IPS-15b (cell line): ENCODE results near the gene JUND.
A peak's percentile ranks its signal among the peaks of the same experiment; 100 is the strongest.

Experiments
- H3K27me3 ChIP-seq: one replicate; pipeline ENCODE4 v1.6.1; 2013; ENCODE audit warnings: low read length; ENCODE audit not compliant: control insufficient read depth, insufficient read depth
- H3K36me3 ChIP-seq: one replicate; pipeline ENCODE4 v1.6.1; 2013; ENCODE audit warnings: low read length; ENCODE audit not compliant: control insufficient read depth, insufficient read depth
- H3K4me1 ChIP-seq: one replicate; pipeline ENCODE4 v1.6.1; 2013; ENCODE audit warnings: mild to moderate bottlenecking, low read length; ENCODE audit not compliant: control insufficient read depth, insufficient read depth
- H3K4me3 ChIP-seq: one replicate; pipeline ENCODE4 v1.5.1; 2013; ENCODE audit warnings: low read depth, low read length
- H3K9ac ChIP-seq: one replicate; pipeline ENCODE4 v1.6.1; 2013; ENCODE audit warnings: low read depth, mild to moderate bottlenecking, low read length
- H3K9me3 ChIP-seq: one replicate; pipeline ENCODE4 v1.6.1; 2013; ENCODE audit warnings: mild to moderate bottlenecking, low read length; ENCODE audit not compliant: control insufficient read depth, insufficient read depth

JUND gene

DNA sequence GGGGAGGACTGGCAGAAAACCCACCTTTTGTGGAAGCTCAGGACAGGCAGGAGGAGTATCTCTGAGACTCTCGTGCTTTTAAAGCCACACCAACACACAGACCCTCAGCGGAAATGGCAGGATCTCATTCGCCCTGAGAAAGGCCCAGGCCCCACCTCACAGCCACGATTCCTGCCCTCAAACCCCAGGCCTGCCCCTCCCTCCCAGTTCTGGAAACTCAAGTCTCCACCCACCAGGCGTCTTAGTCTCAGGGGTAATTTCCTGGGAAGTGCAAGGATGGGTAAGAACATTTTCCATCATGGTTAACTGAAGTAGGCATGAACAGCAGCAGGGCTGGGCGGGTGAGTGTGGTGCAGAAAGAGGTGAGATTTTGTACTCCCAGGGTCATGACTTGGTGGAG lies 47.2 kb downstream of the JUND start:
- H3K36me3 ChIP-seq: no peaks in the 10 kb centered on the region
- H3K27me3 ChIP-seq: peaks cover 2% of the 10 kb centered on the region
- H3K9ac ChIP-seq: no peak overlapping the region
- no peak overlapping the region for H3K4me3 ChIP-seq
- H3K4me1 ChIP-seq: peaks cover 12% of the 10 kb centered on the region
- H3K9me3 ChIP-seq: no peaks in the 10 kb centered on the region

DNA sequence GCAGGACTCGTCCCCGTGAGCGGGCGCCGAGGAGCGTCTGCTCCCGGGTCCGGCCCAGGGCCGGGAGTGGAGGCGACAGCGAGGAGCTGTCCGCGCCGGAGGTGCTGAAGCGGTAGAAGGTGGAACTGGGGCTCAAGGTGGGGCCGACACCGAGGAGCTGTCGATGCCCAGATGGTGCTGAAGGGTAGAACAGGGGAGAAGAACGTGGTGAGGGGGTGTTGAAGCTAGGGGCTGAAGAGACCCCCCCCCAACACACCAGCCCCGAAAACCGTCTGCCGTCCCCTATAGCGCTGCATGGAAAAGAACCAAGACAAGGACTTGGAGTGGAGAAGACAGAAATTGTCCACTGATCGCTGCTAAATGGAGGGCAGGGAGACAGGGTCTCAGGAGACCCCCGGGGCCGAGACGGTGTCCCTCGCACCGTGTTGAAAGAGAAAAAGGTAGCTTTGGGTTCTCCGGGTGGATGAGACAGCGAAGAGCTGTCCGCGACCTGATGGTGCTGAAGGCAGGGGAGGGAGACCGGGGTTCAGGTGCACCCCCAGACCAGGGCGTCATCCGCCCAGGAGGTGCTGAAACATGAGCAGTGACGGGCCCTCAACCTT lies 48.1 kb downstream of the JUND start:
- Histone ChIP-seq H3K9me3 (no peaks in the 10 kb centered on the region), H3K27me3 (no peaks in the 10 kb centered on the region), H3K36me3 (no peaks in the 10 kb centered on the region), H3K4me3 (peak overlapping the region; percentile 86), H3K9ac (no peak overlapping the region), H3K4me1 (peaks cover 12% of the 10 kb centered on the region)

DNA sequence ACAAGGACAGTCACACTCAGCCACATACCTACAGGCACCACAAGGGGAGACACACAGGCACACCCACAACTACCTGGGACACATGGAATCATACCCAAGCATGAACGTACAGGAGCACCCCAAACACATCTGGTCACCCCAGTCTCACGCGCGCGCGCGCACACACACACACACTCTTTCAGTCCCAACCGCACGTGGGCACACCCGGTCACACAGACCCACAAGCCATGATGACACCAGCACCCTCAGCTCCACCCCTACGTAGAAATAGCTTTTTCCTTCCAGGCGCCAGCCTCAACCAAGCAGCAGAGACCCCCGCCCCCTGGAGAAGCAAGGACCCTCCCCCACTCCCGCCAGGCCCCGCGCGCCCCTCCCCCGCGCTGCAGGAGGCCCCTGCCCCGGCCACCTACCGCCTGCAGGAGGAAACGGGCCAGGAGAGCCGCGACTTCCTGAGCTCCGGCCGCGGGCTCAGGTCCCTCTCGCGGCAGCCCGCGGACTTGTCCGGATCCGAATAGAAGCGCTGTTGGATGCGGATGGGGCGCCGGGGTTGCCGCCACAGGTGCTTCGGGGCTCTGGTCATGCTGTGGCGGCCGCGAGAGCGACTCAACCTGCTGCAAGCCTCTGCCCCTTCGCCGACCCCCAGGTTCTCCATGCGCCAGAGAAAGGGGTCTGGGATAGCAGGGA lies 48.7 kb downstream of the JUND start:
- peak overlapping the region; percentile 86 for H3K4me3 ChIP-seq
- peaks cover 12% of the 10 kb centered on the region for H3K4me1 ChIP-seq
- H3K27me3 ChIP-seq: no peaks in the 10 kb centered on the region
- no peaks in the 10 kb centered on the region for H3K9me3 ChIP-seq
- H3K9ac ChIP-seq: peak overlapping the region; percentile 76
- no peaks in the 10 kb centered on the region for H3K36me3 ChIP-seq

DNA sequence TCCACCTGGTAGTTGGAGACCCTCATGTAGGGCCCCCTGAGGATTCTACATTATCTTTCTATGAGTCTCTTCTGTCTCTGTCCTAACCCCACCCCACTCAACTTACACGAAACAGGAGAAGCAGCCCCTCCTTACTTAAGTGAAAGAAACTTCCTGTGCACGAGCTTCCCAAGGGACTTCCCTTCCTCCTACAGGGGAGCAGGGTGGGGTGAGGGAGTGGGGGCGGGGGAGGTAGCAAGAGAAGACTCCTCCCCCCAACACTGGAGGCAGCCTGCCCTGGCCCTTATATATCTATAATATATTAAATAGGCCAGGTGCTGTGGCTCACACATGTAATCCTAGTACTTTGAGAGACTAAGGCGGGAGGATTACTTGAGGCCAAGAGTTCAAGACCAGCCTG lies 49.6 kb downstream of the JUND start:
- peaks cover 12% of the 10 kb centered on the region for H3K4me1 ChIP-seq
- no peak overlapping the region for H3K9ac ChIP-seq
- peak overlapping the region; percentile 86 for H3K4me3 ChIP-seq
- no peaks in the 10 kb centered on the region for H3K9me3 ChIP-seq
- no peaks in the 10 kb centered on the region for H3K36me3 ChIP-seq
- H3K27me3 ChIP-seq: peaks cover 4% of the 10 kb centered on the region

DNA sequence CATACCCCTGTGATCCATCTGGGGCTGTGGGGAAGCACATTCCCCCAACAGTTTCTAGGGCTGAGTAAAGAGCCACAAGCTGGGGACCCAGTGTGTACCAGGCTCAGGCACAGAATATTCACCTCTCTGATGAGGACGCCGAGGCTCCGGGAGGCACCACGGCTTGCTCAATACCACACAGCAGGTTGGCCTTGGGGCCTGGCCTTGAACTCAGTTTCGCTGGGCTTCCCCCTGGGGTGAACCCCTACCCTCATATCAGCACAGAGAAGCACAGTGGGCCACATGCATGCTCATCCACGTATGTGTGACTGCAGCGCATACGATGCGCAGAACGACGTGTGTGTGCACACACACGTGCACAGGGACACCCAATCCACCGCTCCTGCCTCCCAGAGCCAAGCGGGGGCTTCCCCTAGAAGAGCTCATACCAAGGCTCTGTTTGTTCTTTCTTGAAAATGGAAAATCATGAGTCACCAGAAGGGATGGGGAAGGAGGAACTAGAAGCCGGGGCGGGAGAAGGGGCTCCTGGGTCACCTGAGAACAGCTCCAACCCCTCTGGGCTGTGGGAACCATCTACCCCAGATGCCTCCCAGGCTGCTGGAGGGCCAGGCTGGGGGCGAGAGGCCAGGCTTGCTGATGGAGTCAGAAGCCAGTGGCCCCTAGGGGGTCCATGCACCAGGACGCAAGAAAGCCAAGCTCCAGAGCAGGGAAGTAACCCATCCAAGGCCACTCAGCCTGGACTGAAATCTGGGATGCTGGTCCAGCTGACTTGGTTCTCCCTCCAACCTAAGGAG lies 50.3 kb downstream of the JUND start:
- Histone ChIP-seq H3K9me3 (no peaks in the 10 kb centered on the region), H3K27me3 (peaks cover 7% of the 10 kb centered on the region), H3K4me1 (peaks cover 12% of the 10 kb centered on the region), H3K36me3 (no peaks in the 10 kb centered on the region), H3K4me3 (peak overlapping the region; percentile 1), H3K9ac (no peak overlapping the region)

DNA sequence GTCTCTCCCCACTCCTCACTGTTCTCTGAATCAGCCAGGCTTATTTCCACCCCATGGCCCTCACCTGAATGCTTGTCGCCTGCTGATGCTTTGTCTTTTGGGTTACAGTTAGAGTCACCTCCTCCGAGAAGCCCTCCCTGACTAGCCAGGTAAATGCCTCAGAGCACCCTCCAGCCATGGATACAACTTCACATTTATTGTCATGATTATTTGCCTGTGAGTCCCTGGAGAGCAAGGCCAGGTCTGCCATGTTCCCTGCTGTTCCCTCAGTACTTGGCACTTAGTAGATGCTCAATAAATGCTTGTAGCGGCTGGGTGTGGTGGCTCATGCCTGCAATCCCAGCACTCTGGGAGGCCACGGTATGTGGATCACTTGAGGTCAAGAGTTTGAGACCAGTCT lies 51.5 kb downstream of the JUND start:
- Histone ChIP-seq H3K4me3 (no peak overlapping the region), H3K9me3 (no peaks in the 10 kb centered on the region), H3K4me1 (peaks cover 14% of the 10 kb centered on the region), H3K9ac (no peak overlapping the region), H3K27me3 (peaks cover 18% of the 10 kb centered on the region), H3K36me3 (no peaks in the 10 kb centered on the region)
